ENCODE measurements around the gene AASDH. TPM values are rescaled to one million over a fixed set of nuclear protein-coding genes. Genes with fewer than 3 reads are reported as not detected.
"Not testable (repeated sequence)": the region's sequence is repeated elsewhere in the genome, so short reads cannot be mapped to it uniquely, and the experiment has no call there.

Gene AASDH
- total RNA-seq, 1 donor from 2014 or later, result 11.0 TPM

GRCh38 chr4:56370377-56370776 is 16.9 kb downstream of the AASDH start:
- DNase-seq (ENCODE audit: low read depth), result no peak
- TF ChIP-seq, protein P1, sequence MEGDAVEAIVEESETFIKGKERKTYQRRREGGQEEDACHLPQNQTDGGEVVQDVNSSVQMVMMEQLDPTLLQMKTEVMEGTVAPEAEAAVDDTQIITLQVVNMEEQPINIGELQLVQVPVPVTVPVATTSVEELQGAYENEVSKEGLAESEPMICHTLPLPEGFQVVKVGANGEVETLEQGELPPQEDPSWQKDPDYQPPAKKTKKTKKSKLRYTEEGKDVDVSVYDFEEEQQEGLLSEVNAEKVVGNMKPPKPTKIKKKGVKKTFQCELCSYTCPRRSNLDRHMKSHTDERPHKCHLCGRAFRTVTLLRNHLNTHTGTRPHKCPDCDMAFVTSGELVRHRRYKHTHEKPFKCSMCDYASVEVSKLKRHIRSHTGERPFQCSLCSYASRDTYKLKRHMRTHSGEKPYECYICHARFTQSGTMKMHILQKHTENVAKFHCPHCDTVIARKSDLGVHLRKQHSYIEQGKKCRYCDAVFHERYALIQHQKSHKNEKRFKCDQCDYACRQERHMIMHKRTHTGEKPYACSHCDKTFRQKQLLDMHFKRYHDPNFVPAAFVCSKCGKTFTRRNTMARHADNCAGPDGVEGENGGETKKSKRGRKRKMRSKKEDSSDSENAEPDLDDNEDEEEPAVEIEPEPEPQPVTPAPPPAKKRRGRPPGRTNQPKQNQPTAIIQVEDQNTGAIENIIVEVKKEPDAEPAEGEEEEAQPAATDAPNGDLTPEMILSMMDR (conservative IDR thresholded peaks at IDR 0.05; ENCODE audit: low read depth, low read length), result no peak

DNA sequence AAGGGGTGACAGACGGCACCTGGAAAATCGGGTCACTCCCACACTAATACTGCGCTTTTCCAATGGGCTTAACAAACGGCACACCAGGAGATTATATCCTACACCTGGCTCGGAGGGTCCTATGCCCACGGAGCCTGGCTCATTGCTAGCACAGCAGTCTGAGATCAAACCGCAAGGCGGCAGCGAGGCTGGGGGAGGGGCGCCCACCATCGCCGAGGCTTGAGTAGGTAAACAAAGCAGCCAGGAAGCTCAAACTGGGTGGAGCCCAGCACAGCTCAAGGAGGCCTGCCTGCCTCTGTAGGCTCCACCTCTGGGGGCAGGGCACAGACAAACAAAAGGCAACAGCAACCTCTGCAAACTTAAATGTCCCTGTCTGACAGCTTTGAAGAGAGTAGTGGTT is 24.3 kb downstream of the AASDH start:
- not testable (repeated sequence) for H3K4me3 ChIP-seq (ENCODE audit: low read depth, low read length); DNase-seq (ENCODE audit: low read depth)

More at GRCh38 chr4:56370377-56370776, 16.9 kb downstream of the AASDH start:
- no peak overlapping the region for H3K4me3 ChIP-seq (ENCODE audit: low read depth, low read length)

- peak; percentile 16 for DNase-seq (ENCODE audit: low read depth)
- TF ChIP-seq, protein P1 (conservative IDR thresholded peaks at IDR 0.05; ENCODE audit: low read depth, low read length), result no peak
- H3K4me3 ChIP-seq (ENCODE audit: low read depth, low read length), result no peak overlapping the region
Observed at GRCh38 chr4:56360071-56360470, 27.2 kb downstream of the AASDH start.

DNA sequence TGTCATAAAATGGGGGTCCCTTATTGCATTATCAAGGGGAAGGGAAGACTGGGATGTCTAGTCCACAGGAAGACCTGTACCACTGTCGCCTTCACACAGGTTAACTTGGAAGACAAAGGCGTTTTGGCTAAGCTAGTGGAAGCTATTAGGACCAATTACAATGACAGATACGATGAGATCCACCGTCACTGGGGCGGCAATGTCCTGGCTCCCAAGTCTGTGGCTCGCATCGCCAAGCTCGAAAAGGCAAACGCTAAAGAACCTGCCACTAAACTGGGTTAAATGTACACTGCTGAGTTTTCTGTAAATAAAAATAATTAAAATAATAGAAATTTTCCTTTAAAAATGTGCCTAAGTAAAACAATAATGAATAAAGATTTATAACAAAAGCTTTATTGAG is 30.6 kb downstream of the AASDH start:
- H3K4me3 ChIP-seq (ENCODE audit: low read depth, low read length), result no peak overlapping the region
- TF ChIP-seq, protein P1 (conservative IDR thresholded peaks at IDR 0.05; ENCODE audit: low read depth, low read length), result no peak

DNA sequence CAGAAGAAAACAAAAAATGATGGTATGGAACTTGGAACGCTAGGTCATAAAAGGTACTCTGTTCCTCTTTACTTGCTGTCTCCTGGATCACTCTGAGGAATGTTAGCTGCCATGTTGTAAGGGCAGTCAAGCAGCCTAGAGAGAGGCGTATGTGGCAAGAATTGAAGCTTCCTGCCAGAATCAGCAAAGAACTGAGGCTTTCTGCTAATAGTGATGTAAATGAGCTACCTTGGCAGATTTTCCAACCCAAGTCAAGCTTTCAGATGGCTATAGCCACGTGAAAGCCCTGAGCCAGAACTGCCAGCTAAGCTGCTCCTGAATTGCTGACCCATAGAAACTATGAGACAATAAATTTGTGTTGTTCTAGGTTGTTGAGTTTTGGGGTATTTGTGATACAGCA is 38.7 kb downstream of the AASDH start:
- TF ChIP-seq, protein P1 (conservative IDR thresholded peaks at IDR 0.05; ENCODE audit: low read depth, low read length), result no peak
- peak; percentile 86 for DNase-seq (ENCODE audit: low read depth)

More for the DNA sequence above, 30.6 kb downstream of the AASDH start:
- DNase-seq (ENCODE audit: low read depth), result no peak

DNA sequence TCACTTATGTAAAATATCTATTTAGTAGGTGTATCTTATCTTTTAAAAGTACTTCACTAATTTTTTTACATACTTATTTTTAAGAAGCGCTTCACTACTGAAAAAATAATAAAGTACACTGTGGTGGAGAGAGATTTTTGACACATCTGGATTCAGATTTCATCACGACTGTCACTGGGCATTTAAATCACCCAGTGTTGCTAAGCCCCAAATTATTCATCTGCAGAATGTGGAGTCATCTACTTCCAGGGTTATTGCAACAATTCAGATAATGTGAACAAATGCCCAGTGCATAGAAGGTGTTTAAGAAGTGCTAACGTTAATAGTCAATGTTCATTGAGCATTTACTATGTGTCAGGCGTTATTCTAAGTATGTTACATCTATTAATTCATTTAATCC is 41.8 kb downstream of the AASDH start:
- TF ChIP-seq, protein P1 (conservative IDR thresholded peaks at IDR 0.05; ENCODE audit: low read depth, low read length), result no peak
- DNase-seq (ENCODE audit: low read depth), result no peak
- no peak overlapping the region for H3K4me3 ChIP-seq (ENCODE audit: low read depth, low read length)

More for the DNA sequence above, 38.7 kb downstream of the AASDH start:
- H3K4me3 ChIP-seq (ENCODE audit: low read depth, low read length), result no peak overlapping the region

DNA sequence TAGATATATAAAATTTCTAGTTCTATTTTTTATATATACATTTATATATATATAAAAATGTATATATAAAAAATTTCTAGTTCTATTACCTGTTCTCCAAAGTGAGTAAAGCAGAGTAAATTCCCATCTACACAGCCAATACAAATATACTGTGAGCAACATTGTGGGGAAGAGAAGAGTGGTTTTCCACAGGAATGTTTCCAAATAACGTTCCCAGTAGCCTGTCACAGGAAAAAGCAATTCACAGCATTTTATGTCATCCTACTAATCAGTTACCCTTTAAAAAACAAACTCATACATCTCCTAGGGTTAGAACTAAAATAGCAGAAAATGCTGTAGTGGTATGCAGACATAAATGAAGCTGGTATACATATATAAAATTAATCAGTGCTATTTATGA is 44.5 kb downstream of the AASDH start:
- TF ChIP-seq, protein P1 (conservative IDR thresholded peaks at IDR 0.05; ENCODE audit: low read depth, low read length), result no peak
- no peak for DNase-seq (ENCODE audit: low read depth)

More for the DNA sequence above, 44.5 kb downstream of the AASDH start:
- no peak overlapping the region for H3K4me3 ChIP-seq (ENCODE audit: low read depth, low read length)
